A549 (cell line): Measurements from ENCODE around the gene PIP5KL1. TPM values are rescaled to one million over a fixed set of nuclear protein-coding genes. Genes with fewer than 3 reads are reported as not detected.
A peak's percentile ranks its signal among the peaks of the same experiment; 100 is the strongest.

Experiments used
- ATAC-seq, 2 experiments: fragments of 200-7000 bp in 1 of 2; fragments of >200 bp in 1 of 2; cut with Nextera tagmentation in 1 of 2; cut with Tn5 transposase in 1 of 2; 3 replicates each; pipeline versions ENCODE4 v1.8.0 to v1.9.1; 2018 to 2020; ENCODE audit warnings: mild to moderate bottlenecking in 1 of 2, moderate library complexity in 1 of 2
- CTCF ChIA-PET: fragments of 300-600 bp; sonication (Branson Sonifier 250); formaldehyde crosslinking; extraction: SDS; loops from one replicate; lab custom pipeline; 2021; ENCODE audit warnings: antibody characterized with exemption, inconsistent platforms; lab: Yijun Ruan, JAX
- POLR2A ChIA-PET: fragments of 350-600 bp; formaldehyde crosslinking; extraction: SDS; loops from one replicate; lab custom pipeline; 2021; ENCODE audit warnings: antibody characterized with exemption, inconsistent platforms; lab: Yijun Ruan, JAX
- DNase-seq, 2 experiments: peaks; one replicate each; pipeline versions ENCODE4 v3.0.0 to v3.0.0-alpha.2; 2011 to 2016; ENCODE audit warnings: low read depth in 1 of 2, low spot score in 1 of 2
- FAIRE-seq: peaks from 2 replicates; lab custom pipeline; 2011; peaks lifted over from hg19 to GRCh38; lab: Jason Lieb, UNC
- H3K27ac ChIP-seq, 2 experiments: fragments of >200 bp; sonication (Bioruptor Twin); formaldehyde crosslinking; 3 replicates each; pipeline ENCODE4 v1.5.1; 2016 to 2017
- H3K4me1 ChIP-seq: fragments of >200 bp; sonication (Bioruptor Twin); formaldehyde crosslinking; 3 replicates; pipeline ENCODE4 v1.6.1; 2016
- H3K4me2 ChIP-seq: fragments of >200 bp; sonication (Bioruptor Twin); formaldehyde crosslinking; 3 replicates; pipeline ENCODE4 v1.6.1; 2016
- H3K4me3 ChIP-seq: fragments of >200 bp; sonication (Bioruptor Twin); formaldehyde crosslinking; 3 replicates; pipeline ENCODE4 v1.5.1; 2016
- H3K9me3 ChIP-seq: fragments of >200 bp; sonication (Bioruptor Twin); formaldehyde crosslinking; 3 replicates; pipeline ENCODE4 v1.6.1; 2016
- BHLHE40 ChIP-seq: IDR thresholded peaks from 2 replicates; pipeline ENCODE4 v1.6.1; 2012; ENCODE audit warnings: low read depth, low read length, inconsistent platforms
- CEBPB ChIP-seq, 2 experiments: fragments of >200 bp in 1 of 2; sonication (Bioruptor Twin) in 1 of 2; formaldehyde crosslinking in 1 of 2; IDR thresholded peaks; 2 replicates each; pipeline ENCODE4 v1.6.1; 2012 to 2016
- CHD4 ChIP-seq: fragments of 200-600 bp; sonication (generic); IDR thresholded peaks from 2 replicates; pipeline ENCODE4 v1.6.1; 2016; ENCODE audit warnings: antibody characterized with exemption, mild to moderate bottlenecking, borderline replicate concordance
- ESRRA ChIP-seq: fragments of 150-350 bp; IDR thresholded peaks from 2 replicates; pipeline ENCODE4 v1.6.1; 2014; ENCODE audit warnings: mild to moderate bottlenecking, low read length, borderline replicate concordance
- FOSB ChIP-seq: fragments of 250-450 bp; sonication (Bioruptor Pico); IDR thresholded peaks from 2 replicates; pipeline ENCODE4 v1.5.0; 2020; ENCODE audit warnings: mild to moderate bottlenecking, moderate library complexity
- HDAC2 ChIP-seq: fragments of 200-600 bp; sonication (generic); IDR thresholded peaks from 2 replicates; pipeline ENCODE4 v1.6.1; 2016
- HOXB13 ChIP-seq: fragments of 250-450 bp; sonication (Bioruptor Pico); IDR thresholded peaks from 2 replicates; pipeline ENCODE4 v1.5.0; 2020; ENCODE audit warnings: low read depth, mild to moderate bottlenecking, moderate library complexity
- MAFK ChIP-seq: fragments of 450-650 bp; IDR thresholded peaks from 2 replicates; pipeline ENCODE4 v1.6.1; 2014; ENCODE audit not compliant: partially characterized antibody
- MYC ChIP-seq: IDR thresholded peaks from 2 replicates; pipeline ENCODE4 v1.6.1; 2012; ENCODE audit warnings: mild to moderate bottlenecking, inconsistent platforms, low read length, improper control_type of control experiment, borderline replicate concordance
- NR3C1 ChIP-seq: fragments of >200 bp; sonication (Bioruptor Twin); formaldehyde crosslinking; IDR thresholded peaks from 3 replicates; pipeline ENCODE4 v1.6.1; 2017
- PBX3 ChIP-seq: IDR thresholded peaks from 2 replicates; pipeline ENCODE4 v1.6.1; 2012
- RCOR1 ChIP-seq: fragments of 150-350 bp; IDR thresholded peaks from 2 replicates; pipeline ENCODE4 v1.6.1; 2014; ENCODE audit warnings: antibody characterized with exemption, low read length, low read depth
- RFX5 ChIP-seq: fragments of 450-650 bp; IDR thresholded peaks from 2 replicates; pipeline ENCODE4 v1.7.1; 2014; ENCODE audit warnings: antibody characterized with exemption, mild to moderate bottlenecking, moderate library complexity
- ZC3H11A ChIP-seq: fragments of 450-650 bp; IDR thresholded peaks from 2 replicates; pipeline ENCODE4 v1.6.1; 2014; ENCODE audit warnings: antibody characterized with exemption, mild to moderate bottlenecking
- ZFP36 ChIP-seq: fragments of 450-650 bp; IDR thresholded peaks from 2 replicates; pipeline ENCODE4 v1.6.1; 2014; ENCODE audit warnings: borderline replicate concordance; ENCODE audit not compliant: partially characterized antibody
- whole genome bisulfite sequencing: methylation state at CpG from one replicate; pipeline ENCODE4 v1.1.6; 2017; ENCODE audit errors: missing lambda C conversion rate; 5-methylcytosine and 5-hydroxymethylcytosine counted together
- polyA plus RNA-seq, 4 experiments: library from polyadenylated mRNA; depleted of rRNA in 3 of 4; stranded (reverse); fragments of >200 nt; fragmentation: RNase III in 1 of 4; extraction: RNeasy Plus Mini Kit Qiagen cat#74134 plus additional on column Dnase treatment in 1 of 4; gene quantifications; 2 replicates in 3 of 4; 3 replicates in 1 of 4; pipeline ENCODE4 v1.2.3, GENCODE V29; 2011 to 2017
- TF ChIP-seq, protein P1 (sequence below): fragments of >200 bp; sonication (Bioruptor Twin); formaldehyde crosslinking; IDR thresholded peaks from 3 replicates; pipeline ENCODE4 v1.5.1; 2016
- TF ChIP-seq, protein P2 (sequence below): fragments of 150-350 bp; IDR thresholded peaks from 2 replicates; pipeline ENCODE4 v1.6.1; 2014; ENCODE audit warnings: low read depth, mild to moderate bottlenecking, low read length
- TF ChIP-seq, protein P3 (sequence below): fragments of >200 bp; sonication (Bioruptor Twin); formaldehyde crosslinking; IDR thresholded peaks from 3 replicates; pipeline ENCODE4 v1.6.1; 2016

PIP5KL1 gene
- polyA plus RNA-seq, 2 of the 4 experiments (the other 2 are of a cell fraction): 2.4 to 2.5 TPM

DNA sequence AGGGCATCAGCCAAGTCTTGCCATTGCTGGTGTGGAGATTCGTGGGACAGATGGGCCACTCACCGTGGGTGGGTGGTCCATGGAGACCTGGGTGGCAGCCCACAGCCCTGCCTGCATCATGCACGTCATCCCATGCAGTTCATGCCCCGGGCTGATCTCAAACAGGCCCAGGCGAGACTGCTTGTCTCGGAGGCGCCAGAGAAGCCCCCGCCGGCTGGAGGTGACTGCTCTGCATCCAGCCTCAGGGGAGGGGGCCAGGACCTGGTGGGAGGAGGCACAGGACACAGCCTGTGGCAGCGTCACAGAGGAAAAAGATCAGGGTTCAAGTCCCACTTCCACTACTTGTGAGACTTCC, 975 bp downstream of the PIP5KL1 start:
- Histone ChIP-seq H3K4me2 (peak overlapping the region; percentile 98; the same call in 2 of the 3 replicates), H3K4me1 (peaks cover 44% of the 10 kb centered on the region), H3K9me3 (no peaks in the 10 kb centered on the region), H3K27ac (peak overlapping the region in 1 of 2 experiments; percentile 83; a peak in 2 of 6 replicates), H3K4me3 (no peak overlapping the region)
- ChIA-PET CTCF (interaction anchor here (0.6 to 35.7 kb wide), 7 partner anchors 9 to 194 kb away, joined by 3 to 827 read pairs (median 13); partner anchors contain the start of gene TOR2A), POLR2A (no interaction called here)
- WGBS: 95% methylated on average over 4 of the region's 10 CpGs
- DNase-seq (no peak), FAIRE-seq (no peak), ATAC-seq (no peak)
- TF ChIP-seq NR3C1: no peak
- TF ChIP-seq FOSB: no peak
- no peak for TF ChIP-seq ESRRA
- TF ChIP-seq, protein P1, sequence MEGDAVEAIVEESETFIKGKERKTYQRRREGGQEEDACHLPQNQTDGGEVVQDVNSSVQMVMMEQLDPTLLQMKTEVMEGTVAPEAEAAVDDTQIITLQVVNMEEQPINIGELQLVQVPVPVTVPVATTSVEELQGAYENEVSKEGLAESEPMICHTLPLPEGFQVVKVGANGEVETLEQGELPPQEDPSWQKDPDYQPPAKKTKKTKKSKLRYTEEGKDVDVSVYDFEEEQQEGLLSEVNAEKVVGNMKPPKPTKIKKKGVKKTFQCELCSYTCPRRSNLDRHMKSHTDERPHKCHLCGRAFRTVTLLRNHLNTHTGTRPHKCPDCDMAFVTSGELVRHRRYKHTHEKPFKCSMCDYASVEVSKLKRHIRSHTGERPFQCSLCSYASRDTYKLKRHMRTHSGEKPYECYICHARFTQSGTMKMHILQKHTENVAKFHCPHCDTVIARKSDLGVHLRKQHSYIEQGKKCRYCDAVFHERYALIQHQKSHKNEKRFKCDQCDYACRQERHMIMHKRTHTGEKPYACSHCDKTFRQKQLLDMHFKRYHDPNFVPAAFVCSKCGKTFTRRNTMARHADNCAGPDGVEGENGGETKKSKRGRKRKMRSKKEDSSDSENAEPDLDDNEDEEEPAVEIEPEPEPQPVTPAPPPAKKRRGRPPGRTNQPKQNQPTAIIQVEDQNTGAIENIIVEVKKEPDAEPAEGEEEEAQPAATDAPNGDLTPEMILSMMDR: no peak
- no peak for TF ChIP-seq MYC
- no peak for TF ChIP-seq MAFK
- TF ChIP-seq CEBPB (IDR thresholded peaks at IDR 0.05): no peak
- no peak for TF ChIP-seq RCOR1
- no peak for TF ChIP-seq CHD4
- TF ChIP-seq ZC3H11A: no peak
- TF ChIP-seq ZFP36: no peak
- TF ChIP-seq, protein P2, sequence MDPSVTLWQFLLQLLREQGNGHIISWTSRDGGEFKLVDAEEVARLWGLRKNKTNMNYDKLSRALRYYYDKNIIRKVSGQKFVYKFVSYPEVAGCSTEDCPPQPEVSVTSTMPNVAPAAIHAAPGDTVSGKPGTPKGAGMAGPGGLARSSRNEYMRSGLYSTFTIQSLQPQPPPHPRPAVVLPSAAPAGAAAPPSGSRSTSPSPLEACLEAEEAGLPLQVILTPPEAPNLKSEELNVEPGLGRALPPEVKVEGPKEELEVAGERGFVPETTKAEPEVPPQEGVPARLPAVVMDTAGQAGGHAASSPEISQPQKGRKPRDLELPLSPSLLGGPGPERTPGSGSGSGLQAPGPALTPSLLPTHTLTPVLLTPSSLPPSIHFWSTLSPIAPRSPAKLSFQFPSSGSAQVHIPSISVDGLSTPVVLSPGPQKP: no peak
- TF ChIP-seq HDAC2: no peak
- no peak for TF ChIP-seq HOXB13 (CRISPR knock-in tag)
- TF ChIP-seq, protein P3, sequence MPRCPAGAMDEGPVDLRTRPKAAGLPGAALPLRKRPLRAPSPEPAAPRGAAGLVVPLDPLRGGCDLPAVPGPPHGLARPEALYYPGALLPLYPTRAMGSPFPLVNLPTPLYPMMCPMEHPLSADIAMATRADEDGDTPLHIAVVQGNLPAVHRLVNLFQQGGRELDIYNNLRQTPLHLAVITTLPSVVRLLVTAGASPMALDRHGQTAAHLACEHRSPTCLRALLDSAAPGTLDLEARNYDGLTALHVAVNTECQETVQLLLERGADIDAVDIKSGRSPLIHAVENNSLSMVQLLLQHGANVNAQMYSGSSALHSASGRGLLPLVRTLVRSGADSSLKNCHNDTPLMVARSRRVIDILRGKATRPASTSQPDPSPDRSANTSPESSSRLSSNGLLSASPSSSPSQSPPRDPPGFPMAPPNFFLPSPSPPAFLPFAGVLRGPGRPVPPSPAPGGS: no peak
- TF ChIP-seq BHLHE40: no peak

GRCh38 chr9:127928676-127929624, 1.6 kb downstream of the PIP5KL1 start:
- H3K4me1 ChIP-seq: peaks cover 47% of the 10 kb centered on the region

More at GRCh38 chr9:127928676-127929624, 1.6 kb downstream of the PIP5KL1 start:
- H3K4me2 ChIP-seq: peak overlapping the region; percentile 33; the same call in 2 of the 3 replicates
- TF ChIP-seq RFX5 (no peak), PBX3 (peak; percentile 55; the same call in 1 of the 2 replicates)
- TF ChIP-seq, protein P2: no peak
- TF ChIP-seq, protein P3: no peak
- TF ChIP-seq, all 56 proteins: peak for 1
- H3K27ac ChIP-seq: peak overlapping the region; percentile 18 to 83; a peak in 5 of 6 replicates
- DNase-seq (peak in 1 of 2 experiments; percentile 52), ATAC-seq (no peak), FAIRE-seq (no peak)
- ChIA-PET CTCF (interaction anchor here (0.6 to 35.7 kb wide), 7 partner anchors 8 to 194 kb away, joined by 3 to 827 read pairs (median 13); partner anchors contain the start of gene TOR2A), POLR2A (interaction anchor here (0.6 kb wide), 1 partner anchor 12 kb away, joined by 5 read pairs; the partner anchor contains the start of gene ST6GALNAC4)
- no peaks in the 10 kb centered on the region for H3K9me3 ChIP-seq
- H3K4me3 ChIP-seq: no peak overlapping the region
- 78% methylated on average over 11 of the region's 11 CpGs for WGBS
